Measurements from ENCODE around the gene H3-3A.

Gene H3-3A

DNA sequence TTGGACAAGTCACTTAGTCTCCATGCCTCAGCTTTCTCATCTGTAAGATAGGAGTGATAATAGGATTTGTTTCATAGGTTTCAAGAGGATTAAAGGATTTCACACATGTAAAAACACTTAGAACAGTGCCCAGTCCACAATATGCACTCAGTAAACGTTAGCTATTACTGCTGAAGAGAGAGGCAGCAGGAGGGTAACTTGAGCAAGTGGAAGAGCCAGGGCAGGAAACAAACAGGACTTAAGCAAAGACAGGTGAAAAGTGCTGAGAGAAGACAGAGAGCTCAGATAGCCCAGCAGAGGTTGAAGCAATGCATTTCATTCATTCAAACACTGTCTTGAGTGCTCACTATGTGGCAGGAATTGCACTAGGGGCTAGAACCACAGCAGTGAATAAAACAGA, 21.1 kb upstream of the H3-3A start:
- no peak for TF ChIP-seq GATA3 (IDR thresholded peaks at IDR 0.05; ENCODE audit: low read depth, low read length)
- TF ChIP-seq GATA2 (IDR thresholded peaks at IDR 0.05; ENCODE audit: low read depth, low read length) = no peak

GRCh38 chr1:226044514-226045101, 17.9 kb upstream of the H3-3A start:
- no peak for TF ChIP-seq GATA2 (IDR thresholded peaks at IDR 0.05; ENCODE audit: low read depth, low read length)
- no peak for TF ChIP-seq GATA3 (IDR thresholded peaks at IDR 0.05; ENCODE audit: low read depth, low read length)

GRCh38 chr1:226046240-226046639, 16.3 kb upstream of the H3-3A start:
- no peak for TF ChIP-seq GATA3 (IDR thresholded peaks at IDR 0.05; ENCODE audit: low read depth, low read length)
- TF ChIP-seq GATA2 (IDR thresholded peaks at IDR 0.05; ENCODE audit: low read depth, low read length) = no peak

- TF ChIP-seq GATA3 (IDR thresholded peaks at IDR 0.05; ENCODE audit: low read depth, low read length) (no peak), GATA2 (IDR thresholded peaks at IDR 0.05; ENCODE audit: low read depth, low read length) (no peak)
Measured at GRCh38 chr1:226047495-226047894, 15.0 kb upstream of the H3-3A start.

GRCh38 chr1:226048886-226049285, 13.6 kb upstream of the H3-3A start:
- TF ChIP-seq GATA3 (IDR thresholded peaks at IDR 0.05; ENCODE audit: low read depth, low read length) (no peak), GATA2 (IDR thresholded peaks at IDR 0.05; ENCODE audit: low read depth, low read length) (no peak)

DNA sequence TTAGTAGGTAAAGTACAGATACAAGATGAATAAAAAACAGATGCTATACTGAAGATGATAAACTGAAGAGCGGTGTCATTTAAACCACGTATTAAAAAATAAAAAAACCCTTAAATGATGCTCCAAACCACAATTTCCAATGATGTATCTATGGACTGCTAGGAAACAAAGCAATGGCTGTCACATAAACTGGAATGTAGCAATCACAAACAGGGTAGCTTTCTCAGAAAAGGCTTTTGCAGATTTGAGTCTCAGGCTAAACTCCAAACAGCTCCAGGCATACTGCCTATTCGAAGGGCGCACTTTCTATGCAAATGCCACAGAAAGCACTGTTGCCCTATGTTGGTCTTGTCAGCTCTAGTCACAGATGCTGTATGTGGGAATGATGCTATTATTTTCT, 12.4 kb upstream of the H3-3A start:
- TF ChIP-seq GATA2 (IDR thresholded peaks at IDR 0.05; ENCODE audit: low read depth, low read length) = no peak
- no peak for TF ChIP-seq GATA3 (IDR thresholded peaks at IDR 0.05; ENCODE audit: low read depth, low read length)

DNA sequence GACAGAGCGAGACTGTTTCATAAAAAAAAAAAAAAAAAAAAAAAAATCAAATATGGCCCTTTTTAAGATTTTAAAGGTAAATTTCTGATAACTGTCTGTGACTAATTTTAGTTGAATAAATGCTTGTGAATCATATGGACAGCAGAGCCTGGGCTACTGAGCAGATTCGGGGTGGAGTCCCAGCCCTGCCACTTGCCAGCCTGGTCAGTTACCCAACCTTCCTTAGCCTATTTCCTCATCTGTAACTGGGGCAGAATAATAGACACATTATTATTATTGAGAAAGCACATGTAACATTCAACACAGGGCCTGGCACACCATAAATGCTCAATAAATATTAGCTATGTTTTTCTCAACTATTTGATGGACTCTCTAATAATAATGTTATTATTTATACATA, 11.2 kb upstream of the H3-3A start:
- no peak for TF ChIP-seq GATA2 (IDR thresholded peaks at IDR 0.05; ENCODE audit: low read depth, low read length)
- no peak for TF ChIP-seq GATA3 (IDR thresholded peaks at IDR 0.05; ENCODE audit: low read depth, low read length)

GRCh38 chr1:226052061-226052460, 10.5 kb upstream of the H3-3A start:
- TF ChIP-seq GATA3 (IDR thresholded peaks at IDR 0.05; ENCODE audit: low read depth, low read length) = no peak
- TF ChIP-seq GATA2 (IDR thresholded peaks at IDR 0.05; ENCODE audit: low read depth, low read length) = no peak

- TF ChIP-seq GATA2 (IDR thresholded peaks at IDR 0.05; ENCODE audit: low read depth, low read length) = no peak
- TF ChIP-seq GATA3 (IDR thresholded peaks at IDR 0.05; ENCODE audit: low read depth, low read length) = no peak
Measured at GRCh38 chr1:226054519-226055327, 7.8 kb upstream of the H3-3A start.

DNA sequence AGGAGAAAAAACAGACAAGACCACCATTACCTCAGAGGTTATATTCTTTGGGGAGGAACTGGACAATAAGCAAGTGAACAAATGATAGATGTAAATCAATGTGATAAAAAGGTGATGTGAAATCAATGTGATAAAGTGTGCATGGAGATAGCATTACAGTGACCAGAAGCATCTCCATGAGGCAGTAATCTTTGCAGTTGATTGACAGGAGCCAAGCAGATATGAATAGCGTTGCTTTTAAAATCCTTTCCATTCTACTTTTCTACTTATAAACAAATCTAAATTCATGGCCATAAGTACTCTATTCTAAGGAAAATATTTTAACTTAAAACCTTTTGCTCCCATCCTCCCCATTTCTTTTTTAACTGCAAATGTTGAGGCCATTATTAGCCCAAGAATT, 2.8 kb upstream of the H3-3A start:
- TF ChIP-seq GATA3 (IDR thresholded peaks at IDR 0.05; ENCODE audit: low read depth, low read length) = no peak
- no peak for TF ChIP-seq GATA2 (IDR thresholded peaks at IDR 0.05; ENCODE audit: low read depth, low read length)

GRCh38 chr1:226060427-226060826, 2.1 kb upstream of the H3-3A start:
- TF ChIP-seq GATA3 (IDR thresholded peaks at IDR 0.05; ENCODE audit: low read depth, low read length) (no peak), GATA2 (IDR thresholded peaks at IDR 0.05; ENCODE audit: low read depth, low read length) (no peak)

DNA sequence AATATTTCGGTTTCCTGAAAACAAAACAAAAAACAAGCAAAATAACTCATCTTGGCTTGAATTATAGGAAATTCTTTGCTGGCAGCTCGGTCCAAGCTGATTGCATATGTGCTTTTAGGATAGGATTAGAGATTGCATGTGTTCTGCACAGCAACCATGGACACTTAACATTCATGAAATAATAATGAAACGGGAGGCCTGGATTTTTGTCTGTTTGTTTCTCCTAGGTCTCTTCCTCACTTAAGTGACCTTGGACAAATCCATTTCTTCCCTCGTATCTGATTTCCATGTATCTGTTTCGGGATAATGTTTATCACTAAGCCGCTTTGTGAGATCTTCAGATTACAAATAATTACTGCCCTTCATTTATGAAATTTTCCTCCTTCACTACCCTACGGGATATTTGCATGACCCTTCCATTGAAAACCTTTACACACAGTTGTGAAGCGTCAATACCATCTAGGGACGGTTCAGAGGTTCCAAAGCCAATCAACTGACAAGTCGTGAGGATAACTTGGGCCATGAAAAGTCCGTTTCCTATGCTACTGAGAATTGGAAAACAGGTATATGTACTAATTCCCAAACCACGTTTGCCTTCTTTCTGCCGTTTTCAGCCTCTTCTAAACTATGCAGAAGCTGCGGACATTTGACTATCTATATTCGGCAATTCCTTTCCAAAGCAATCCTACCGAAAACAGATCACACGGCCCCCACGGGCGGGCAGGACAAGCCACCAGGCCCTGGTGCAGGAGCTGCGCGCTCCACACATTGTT, 1.3 kb upstream of the H3-3A start:
- no peak; the same call in 1 of the 2 replicates for TF ChIP-seq GATA3 (IDR thresholded peaks at IDR 0.05; ENCODE audit: low read depth, low read length)
- peak; percentile 53 for TF ChIP-seq GATA2 (IDR thresholded peaks at IDR 0.05; ENCODE audit: low read depth, low read length)

DNA sequence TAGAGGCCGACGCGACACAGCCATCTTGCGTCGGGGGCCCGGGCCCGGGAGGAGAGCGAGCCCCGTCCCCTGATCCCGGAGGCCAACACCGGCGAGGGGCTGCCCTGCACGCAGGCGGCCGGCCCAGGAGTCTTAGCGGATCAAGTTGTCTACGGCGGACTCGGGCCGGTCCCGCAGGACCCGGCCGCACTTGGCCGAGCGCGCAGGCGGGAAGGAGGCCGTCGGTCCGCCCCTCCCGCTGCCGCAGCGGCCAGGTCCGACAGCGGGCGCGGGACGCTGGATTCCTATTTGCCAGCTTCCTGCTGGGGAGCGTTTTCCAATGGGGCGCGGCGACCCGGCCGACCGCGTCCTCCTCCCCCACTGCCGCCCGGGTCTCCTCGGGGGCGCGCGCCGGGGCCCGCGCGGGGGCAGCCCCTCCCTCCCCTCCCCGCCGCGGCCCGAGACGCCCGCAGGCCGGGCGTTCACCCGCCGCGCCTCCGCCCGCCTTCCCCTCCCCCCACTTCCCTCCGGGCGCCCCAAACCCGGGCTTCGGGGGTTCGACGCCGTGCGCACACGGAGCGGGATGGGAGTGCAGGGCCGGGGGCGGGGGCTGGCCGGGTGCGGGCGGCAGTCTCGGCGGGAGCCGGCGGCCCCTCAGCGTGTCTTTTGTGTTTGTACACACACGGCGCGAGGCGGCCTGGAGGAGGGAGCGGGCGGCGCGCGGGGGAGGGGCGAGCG, 517 bp upstream of the H3-3A start:
- TF ChIP-seq GATA3 (IDR thresholded peaks at IDR 0.05; ENCODE audit: low read depth, low read length) (no peak), GATA2 (IDR thresholded peaks at IDR 0.05; ENCODE audit: low read depth, low read length) (no peak; the same call in 1 of the 2 replicates)

Data from SH-SY5Y (cell line).